Sigmoid colon (tissue), 7 donors: ENCODE data around the gene MUL1. TPM values are rescaled to one million over a fixed set of nuclear protein-coding genes. Genes with fewer than 3 reads are reported as not detected.

Experiments
- DNase-seq: peaks from one replicate; pipeline ENCODE4 v3.0.0-alpha.2; 2019
- H3K27ac ChIP-seq, 4 donors: fragments of 200-600 bp; sonication (generic); one replicate each; pipeline ENCODE4 v1.5.1; 2016 to 2019; ENCODE audit warnings: mild to moderate bottlenecking in 1 of 4
- H3K27me3 ChIP-seq, 3 donors: fragments of 200-600 bp; sonication (generic); one replicate each; pipeline ENCODE4 v1.5.1; 2019; ENCODE audit warnings: mild to moderate bottlenecking in 1 of 3
- H3K36me3 ChIP-seq, 4 donors: fragments of 200-600 bp; sonication (generic); one replicate each; pipeline ENCODE4 v1.5.1; 2016 to 2019
- H3K4me1 ChIP-seq, 4 donors: fragments of 200-600 bp; sonication (generic); one replicate each; pipeline ENCODE4 v1.5.1; 2017 to 2019
- H3K4me3 ChIP-seq, 4 donors: fragments of 200-600 bp; sonication (generic); one replicate each; pipeline ENCODE4 v1.5.1; 2017 to 2019; ENCODE audit warnings: mild to moderate bottlenecking in 2 of 4, moderate library complexity in 1 of 4
- H3K9me3 ChIP-seq, 4 donors: fragments of 200-600 bp in 3 of 4; sonication (generic) in 3 of 4; one replicate each; pipeline versions ENCODE4 v1.5.1 to v1.6.1; 2013 to 2019
- CTCF ChIP-seq, 4 experiments: fragments of 450-650 bp in 3 of 4; fragments of 200-600 bp in 1 of 4; IDR thresholded peaks; one replicate each; pipeline ENCODE4 v1.5.1; 2016 to 2019; ENCODE audit warnings: antibody characterized with exemption in 4 of 4, mild to moderate bottlenecking in 3 of 4, moderate library complexity in 2 of 4
- EP300 ChIP-seq, 4 donors: sonication (generic); formaldehyde crosslinking; IDR thresholded peaks; one replicate each; pipeline ENCODE4 v1.6.1; 2017; ENCODE audit warnings: antibody characterized with exemption in 4 of 4
- POLR2A ChIP-seq, 2 donors: fragments of 450-650 bp; IDR thresholded peaks; one replicate each; pipeline ENCODE4 v1.6.1; 2016; ENCODE audit warnings: antibody characterized with exemption in 2 of 2, mild to moderate bottlenecking in 2 of 2, moderate library complexity in 2 of 2
- POLR2AphosphoS5 ChIP-seq, 4 donors: sonication (generic); formaldehyde crosslinking; IDR thresholded peaks; one replicate each; pipeline ENCODE4 v1.6.1; 2017; ENCODE audit warnings: antibody characterized with exemption in 4 of 4
- WGBS, 2 donors: extraction: QIAGEN DNeasy Blood & Tissue Kit; methylation state at CpG; one replicate each; pipeline ENCODE4 v1.1.7; 2013; 5-methylcytosine and 5-hydroxymethylcytosine counted together
- intact Hi-C: fragments of 100-400 bp; cut with DNase I; formaldehyde crosslinking; loops from one replicate; pipeline ENCODE4 v1.15.1; 2023
- polyA plus RNA-seq, 3 donors: library from polyadenylated mRNA; stranded (reverse); fragments of 200-250 nt; gene quantifications; one replicate each; pipeline ENCODE4 v1.2.3, GENCODE V29; 2013
- total RNA-seq, 4 donors: library from RNA; depleted of rRNA; stranded (reverse); fragments of >200 nt; gene quantifications; one replicate each; pipeline ENCODE4 v1.1.0, GENCODE V29; 2016
- donor health status: healthy with polysubstance abuse.
- donor health status: Bipolar disorder and iron deficiency.
- donor health status: healthy.

The MUL1 gene
- total and polyA plus RNA-seq, 7 donors: 4.8 to 34.1 (median 30.3) TPM

GRCh38 chr1:20538760-20539551 is 31.0 kb upstream of the MUL1 start:
- peaks cover 0 to 7% (median 0%) of the 10 kb centered on the region in 3 donors for H3K27me3 ChIP-seq
- TF ChIP-seq CTCF (IDR thresholded peaks at IDR 0.05) (no peak), EP300 (IDR thresholded peaks at IDR 0.05) (no peak), POLR2AphosphoS5 (IDR thresholded peaks at IDR 0.05) (no peak), POLR2A (IDR thresholded peaks at IDR 0.05) (no peak)
- WGBS, 2 donors: 47 to 76% methylated on average over 3 of the region's 3 CpGs
- no peaks in the 10 kb centered on the region for H3K9me3 ChIP-seq
- H3K4me1 ChIP-seq: no peaks in the 10 kb centered on the region
- H3K27ac ChIP-seq: no peak overlapping the region
- intact Hi-C loops: no loop called here
- no peaks in the 10 kb centered on the region for H3K36me3 ChIP-seq
- no peak overlapping the region for H3K4me3 ChIP-seq
- DNase-seq: no peak

GRCh38 chr1:20538227-20538626 is 30.3 kb upstream of the MUL1 start:
- Histone ChIP-seq H3K36me3 (no peaks in the 10 kb centered on the region), H3K27ac (no peak overlapping the region), H3K4me1 (no peaks in the 10 kb centered on the region), H3K9me3 (no peaks in the 10 kb centered on the region), H3K27me3 (peaks cover 0 to 7% (median under 1%) of the 10 kb centered on the region in 3 donors), H3K4me3 (no peak overlapping the region)
- intact Hi-C loops: no loop called here
- TF ChIP-seq POLR2A (IDR thresholded peaks at IDR 0.05): no peak
- no peak for TF ChIP-seq EP300 (IDR thresholded peaks at IDR 0.05)
- no peak for TF ChIP-seq POLR2AphosphoS5 (IDR thresholded peaks at IDR 0.05)
- no peak for DNase-seq
- WGBS, 2 donors: 16 to 37% methylated on average over 2 of the region's 2 CpGs

- intact Hi-C loops: no loop called here
- Histone ChIP-seq H3K36me3 (no peaks in the 10 kb centered on the region), H3K9me3 (no peaks in the 10 kb centered on the region), H3K27ac (no peak overlapping the region), H3K4me3 (no peak overlapping the region), H3K27me3 (peaks cover 0 to 9% (median 2%) of the 10 kb centered on the region in 3 donors), H3K4me1 (no peaks in the 10 kb centered on the region)
- TF ChIP-seq POLR2A (IDR thresholded peaks at IDR 0.05) (no peak), EP300 (IDR thresholded peaks at IDR 0.05) (no peak)
- DNase-seq: no peak
- WGBS, 2 donors: 67 to 70% methylated on average over 12 of the region's 12 CpGs
These were observed 26.9 kb upstream of the MUL1 start for GRCh38 chr1:20534659-20535417.

GRCh38 chr1:20533635-20534034 is 25.7 kb upstream of the MUL1 start:
- no peak for TF ChIP-seq POLR2AphosphoS5 (IDR thresholded peaks at IDR 0.05)
- TF ChIP-seq EP300 (IDR thresholded peaks at IDR 0.05): no peak
- TF ChIP-seq CTCF (IDR thresholded peaks at IDR 0.05): no peak
- TF ChIP-seq POLR2A (IDR thresholded peaks at IDR 0.05): no peak
- no peak for DNase-seq
- H3K4me1 ChIP-seq: no peaks in the 10 kb centered on the region
- no peaks in the 10 kb centered on the region for H3K36me3 ChIP-seq
- H3K4me3 ChIP-seq: no peak overlapping the region
- no peaks in the 10 kb centered on the region for H3K9me3 ChIP-seq
- 51 to 65% methylated on average over 4 of the region's 4 CpGs for WGBS, 2 donors
- H3K27me3 ChIP-seq: peaks cover 0 to 11% (median 4%) of the 10 kb centered on the region in 3 donors
- intact Hi-C loops: no loop called here
- no peak overlapping the region for H3K27ac ChIP-seq

- no peak for DNase-seq
- Histone ChIP-seq H3K36me3 (no peaks in the 10 kb centered on the region), H3K9me3 (no peaks in the 10 kb centered on the region), H3K27me3 (peaks cover 0 to 14% (median 13%) of the 10 kb centered on the region in 3 donors), H3K4me3 (no peak overlapping the region), H3K27ac (no peak overlapping the region), H3K4me1 (no peaks in the 10 kb centered on the region)
- TF ChIP-seq EP300 (IDR thresholded peaks at IDR 0.05): no peak
- no peak for TF ChIP-seq POLR2AphosphoS5 (IDR thresholded peaks at IDR 0.05)
- no peak for TF ChIP-seq CTCF (IDR thresholded peaks at IDR 0.05)
- no peak for TF ChIP-seq POLR2A (IDR thresholded peaks at IDR 0.05)
- 70 to 71% methylated on average over 6 of the region's 6 CpGs for WGBS, 2 donors
- intact Hi-C loops: no loop called here
These were observed 22.9 kb upstream of the MUL1 start for GRCh38 chr1:20530901-20531300.
